IPS DF 6.9 (cell line): Measurements from ENCODE around the gene NMNAT3.
"Not testable (repeated sequence)": the region's sequence is repeated elsewhere in the genome, so short reads cannot be mapped to it uniquely, and the experiment has no call there.

ENCODE experiments used
- DNase-seq: peaks from one replicate; pipeline ENCODE4 v3.0.0-alpha.2; 2013; ENCODE audit warnings: low read depth, low spot score
- H3K27ac ChIP-seq: one replicate; pipeline ENCODE4 v1.5.1; 2013; ENCODE audit warnings: low read length, control low read depth
- H3K27me3 ChIP-seq: 2 replicates; pipeline ENCODE4 v1.6.1; 2013; ENCODE audit warnings: mild to moderate bottlenecking, low read length; ENCODE audit not compliant: control insufficient read depth, insufficient read depth
- H3K36me3 ChIP-seq: 2 replicates; pipeline ENCODE4 v1.6.1; 2013; ENCODE audit warnings: low read length; ENCODE audit not compliant: control insufficient read depth, insufficient read depth
- H3K4me1 ChIP-seq: 2 replicates; pipeline ENCODE4 v1.6.1; 2013; ENCODE audit warnings: low read length; ENCODE audit not compliant: control insufficient read depth, insufficient read depth
- H3K4me3 ChIP-seq: 2 replicates; pipeline ENCODE4 v1.5.1; 2013; ENCODE audit warnings: mild to moderate bottlenecking, low read length
- H3K9me3 ChIP-seq: 2 replicates; pipeline ENCODE4 v1.6.1; 2013; ENCODE audit warnings: low read length, inconsistent platforms; ENCODE audit not compliant: control insufficient read depth, insufficient read depth
- WGBS: extraction: QIAGEN DNeasy Blood & Tissue Kit; methylation state at CpG from one replicate; pipeline ENCODE4 v1.1.7; 2013; ENCODE audit warnings: mixed read lengths, missing lambda C conversion rate; ENCODE audit not compliant: insufficient read length, insufficient coverage; 5-methylcytosine and 5-hydroxymethylcytosine counted together

Gene NMNAT3

GRCh38 chr3:139611528-139611927 is 66.2 kb downstream of the NMNAT3 start:
- H3K27ac ChIP-seq, result no peak overlapping the region
- H3K27me3 ChIP-seq, result no peaks in the 10 kb centered on the region
- no CpG with 5 or more reads among the region's 5 CpGs for WGBS
- H3K4me1 ChIP-seq, result no peaks in the 10 kb centered on the region
- no peak overlapping the region for H3K4me3 ChIP-seq
- H3K36me3 ChIP-seq, result no peaks in the 10 kb centered on the region
- no peaks in the 10 kb centered on the region for H3K9me3 ChIP-seq
- DNase-seq, result no peak

- WGBS, result no CpG with 5 or more reads among the region's 4 CpGs
- H3K27me3 ChIP-seq, result no peaks in the 10 kb centered on the region
- no peak for DNase-seq
- no peak overlapping the region for H3K4me3 ChIP-seq
- no peaks in the 10 kb centered on the region for H3K9me3 ChIP-seq
- no peaks in the 10 kb centered on the region for H3K4me1 ChIP-seq
- no peak overlapping the region for H3K27ac ChIP-seq
- H3K36me3 ChIP-seq, result no peaks in the 10 kb centered on the region
Measured at GRCh38 chr3:139610886-139611285, 66.9 kb downstream of the NMNAT3 start.

DNA sequence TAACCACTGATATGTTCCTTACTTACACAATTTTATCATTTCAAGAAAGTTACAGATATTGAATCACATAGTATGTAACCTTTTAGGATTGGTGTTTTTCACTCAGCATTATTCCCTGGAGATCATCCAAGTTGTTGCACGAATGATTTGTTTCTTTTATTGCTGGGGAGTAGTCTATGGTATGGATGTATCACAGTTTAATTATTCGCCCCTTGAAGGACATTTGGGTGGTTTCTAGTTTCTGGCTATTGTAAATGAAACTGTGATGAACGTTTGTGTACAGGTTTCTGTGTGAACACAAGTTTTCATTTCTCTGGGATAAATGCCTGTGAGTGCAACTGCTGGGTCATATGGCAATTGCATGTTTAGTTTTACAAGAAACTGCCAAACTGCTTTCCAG is 68.8 kb downstream of the NMNAT3 start:
- no peak overlapping the region for H3K4me3 ChIP-seq
- H3K27me3 ChIP-seq, result no peaks in the 10 kb centered on the region
- H3K4me1 ChIP-seq, result no peaks in the 10 kb centered on the region
- DNase-seq, result no peak
- H3K9me3 ChIP-seq, result no peaks in the 10 kb centered on the region
- H3K36me3 ChIP-seq, result no peaks in the 10 kb centered on the region
- no peak overlapping the region for H3K27ac ChIP-seq
- WGBS, result no CpG with 5 or more reads among the region's 3 CpGs

GRCh38 chr3:139608108-139608380 is 69.7 kb downstream of the NMNAT3 start:
- no CpG with 5 or more reads among the region's 3 CpGs for WGBS
- Histone ChIP-seq H3K27ac (no peak overlapping the region), H3K9me3 (no peaks in the 10 kb centered on the region), H3K36me3 (no peaks in the 10 kb centered on the region), H3K4me1 (no peaks in the 10 kb centered on the region), H3K4me3 (no peak overlapping the region), H3K27me3 (no peaks in the 10 kb centered on the region)
- no peak for DNase-seq

DNA sequence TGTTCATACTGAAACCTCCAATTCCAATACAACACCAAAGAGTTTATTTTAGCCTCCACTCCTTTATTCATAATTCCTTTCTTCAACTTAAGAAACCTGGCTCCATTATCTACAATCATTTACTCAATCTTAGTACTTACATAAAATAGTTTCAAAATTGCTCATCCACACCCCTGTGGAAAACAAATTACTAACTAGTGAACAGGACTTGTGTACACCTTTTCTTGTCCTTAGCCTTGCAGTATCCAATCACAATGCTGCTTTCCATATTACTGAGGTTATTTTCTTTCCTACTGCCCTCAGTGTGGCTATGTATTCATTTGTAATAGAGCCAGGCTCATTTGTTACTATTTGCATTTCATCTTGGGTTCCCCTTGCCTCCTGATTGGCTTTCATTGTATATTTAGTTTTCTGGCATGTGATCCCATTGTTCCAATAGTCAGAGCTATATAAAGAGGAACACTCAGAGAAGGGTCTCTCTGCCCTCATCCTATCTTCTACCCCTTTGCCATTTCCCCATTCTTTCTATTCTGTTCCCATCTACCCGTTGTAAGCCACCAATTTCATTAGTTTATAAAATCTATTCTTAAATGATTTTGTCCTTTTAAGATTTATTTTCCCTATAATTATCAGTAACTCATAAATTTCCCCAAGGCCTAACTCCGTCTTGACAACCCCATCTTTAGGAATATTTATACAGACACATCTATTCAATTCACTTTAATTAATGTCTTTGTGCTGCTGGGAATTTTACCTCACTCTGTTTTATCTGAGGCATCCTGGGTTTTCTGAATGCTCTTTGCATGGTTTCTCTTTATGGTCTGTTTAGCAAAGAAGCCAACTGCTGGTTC is 70.3 kb downstream of the NMNAT3 start:
- no peaks in the 10 kb centered on the region for H3K9me3 ChIP-seq
- WGBS, result no CpG with 5 or more reads among the region's 2 CpGs
- no peak overlapping the region for H3K27ac ChIP-seq
- no peak overlapping the region for H3K4me3 ChIP-seq
- no peaks in the 10 kb centered on the region for H3K4me1 ChIP-seq
- DNase-seq, result no peak
- H3K27me3 ChIP-seq, result no peaks in the 10 kb centered on the region
- H3K36me3 ChIP-seq, result no peaks in the 10 kb centered on the region

DNA sequence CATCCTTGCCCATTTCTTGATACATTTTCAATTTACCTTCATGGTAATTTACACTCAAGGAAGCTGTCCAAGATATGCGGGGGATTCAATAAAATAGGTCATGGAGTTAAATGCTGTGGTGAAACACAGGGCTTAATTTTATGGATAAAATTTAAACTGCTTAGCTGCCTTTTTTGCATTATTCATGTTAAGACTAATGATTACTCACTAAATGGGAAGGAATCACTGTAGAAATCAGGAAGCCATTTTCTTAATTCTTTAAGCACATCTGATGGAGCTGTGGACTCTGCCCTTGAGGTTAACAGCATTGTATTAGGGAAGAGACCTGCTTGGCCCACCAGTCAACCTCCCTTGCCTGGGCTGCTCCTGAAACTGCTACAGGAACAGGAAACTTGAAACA is 75.8 kb downstream of the NMNAT3 start:
- H3K36me3 ChIP-seq, result no peaks in the 10 kb centered on the region
- no peak for DNase-seq
- no peaks in the 10 kb centered on the region for H3K27me3 ChIP-seq
- no peaks in the 10 kb centered on the region for H3K4me1 ChIP-seq
- no peak overlapping the region for H3K4me3 ChIP-seq
- H3K9me3 ChIP-seq, result no peaks in the 10 kb centered on the region
- WGBS, result no CpG with 5 or more reads among the region's 1 CpG
- no peak overlapping the region for H3K27ac ChIP-seq

- DNase-seq, result no peak
Measured at GRCh38 chr3:139601191-139601961, 76.4 kb downstream of the NMNAT3 start.

DNA sequence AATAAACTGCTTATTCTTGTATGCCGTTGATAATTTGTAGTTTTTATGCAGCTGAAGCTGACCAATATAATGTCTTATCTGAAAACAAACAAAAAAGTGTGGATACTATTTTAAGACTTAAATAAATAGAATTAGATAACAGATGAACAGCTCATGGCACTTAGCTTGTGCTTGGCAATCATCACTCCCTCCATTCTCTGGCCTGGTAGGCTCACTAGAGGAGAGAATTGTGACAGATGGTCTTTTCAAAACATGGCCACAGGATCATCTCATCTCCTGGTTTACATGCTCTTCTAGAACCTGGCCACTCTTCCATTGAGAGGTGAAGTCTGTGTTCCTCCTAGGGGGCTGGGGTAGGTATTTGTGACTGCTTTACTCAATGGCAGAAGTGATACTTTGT is 79.8 kb downstream of the NMNAT3 start:
- no peaks in the 10 kb centered on the region for H3K36me3 ChIP-seq
- no peak for DNase-seq
- no CpG with 5 or more reads among the region's 1 CpG for WGBS

More at GRCh38 chr3:139601191-139601961, 76.4 kb downstream of the NMNAT3 start:
- Histone ChIP-seq H3K9me3 (no peaks in the 10 kb centered on the region), H3K27ac (no peak overlapping the region), H3K4me1 (no peaks in the 10 kb centered on the region), H3K36me3 (no peaks in the 10 kb centered on the region), H3K4me3 (no peak overlapping the region), H3K27me3 (no peaks in the 10 kb centered on the region)
- no CpG with 5 or more reads among the region's 5 CpGs for WGBS

GRCh38 chr3:139591186-139591585 is 86.6 kb downstream of the NMNAT3 start:
- H3K9me3 ChIP-seq, DNase-seq, H3K36me3 ChIP-seq, H3K4me3 ChIP-seq, H3K27ac ChIP-seq, H3K27me3 ChIP-seq, H3K4me1 ChIP-seq: not testable (repeated sequence)
- no CpG with 5 or more reads among the region's 22 CpGs for WGBS

More for the DNA sequence above, 79.8 kb downstream of the NMNAT3 start:
- Histone ChIP-seq H3K27ac (no peak overlapping the region), H3K9me3 (no peaks in the 10 kb centered on the region), H3K27me3 (no peaks in the 10 kb centered on the region), H3K4me3 (no peak overlapping the region), H3K4me1 (no peaks in the 10 kb centered on the region)

- no peak overlapping the region for H3K4me3 ChIP-seq
- DNase-seq, result no peak
- WGBS, result no CpG with 5 or more reads among the region's 4 CpGs
- no peaks in the 10 kb centered on the region for H3K9me3 ChIP-seq
- H3K36me3 ChIP-seq, result no peaks in the 10 kb centered on the region
- H3K27me3 ChIP-seq, result no peaks in the 10 kb centered on the region
- no peaks in the 10 kb centered on the region for H3K4me1 ChIP-seq
- H3K27ac ChIP-seq, result no peak overlapping the region
Measured at GRCh38 chr3:139588450-139588849, 89.3 kb downstream of the NMNAT3 start.

GRCh38 chr3:139587797-139588196 is 90.0 kb downstream of the NMNAT3 start:
- H3K9me3 ChIP-seq, result no peaks in the 10 kb centered on the region
- no peak overlapping the region for H3K4me3 ChIP-seq
- no peak for DNase-seq
- H3K27ac ChIP-seq, result no peak overlapping the region
- no peaks in the 10 kb centered on the region for H3K36me3 ChIP-seq
- H3K4me1 ChIP-seq, result no peaks in the 10 kb centered on the region
- no peaks in the 10 kb centered on the region for H3K27me3 ChIP-seq
